Fibroblast of lung (primary cell): Measurements from ENCODE around the gene GTF3A.

ENCODE experiments used
- EZH2 ChIP-seq: IDR thresholded peaks from 2 replicates; pipeline ENCODE4 v1.5.1; 2012; ENCODE audit warnings: low read length, control low read depth, mild to moderate bottlenecking; ENCODE audit errors: missing control alignments
- TF ChIP-seq, protein P1 (sequence below), 2 donors: IDR thresholded peaks in 1 of 2; conservative IDR thresholded peaks in 1 of 2; 1 replicate in 1 of 2; 2 replicates in 1 of 2; pipeline ENCODE4 v1.5.1; 2011 to 2012; ENCODE audit warnings: low read length in 2 of 2, control low read depth in 1 of 2, inconsistent platforms in 1 of 2, low read depth in 1 of 2, mild to moderate bottlenecking in 1 of 2

- TF ChIP-seq, protein P1, sequence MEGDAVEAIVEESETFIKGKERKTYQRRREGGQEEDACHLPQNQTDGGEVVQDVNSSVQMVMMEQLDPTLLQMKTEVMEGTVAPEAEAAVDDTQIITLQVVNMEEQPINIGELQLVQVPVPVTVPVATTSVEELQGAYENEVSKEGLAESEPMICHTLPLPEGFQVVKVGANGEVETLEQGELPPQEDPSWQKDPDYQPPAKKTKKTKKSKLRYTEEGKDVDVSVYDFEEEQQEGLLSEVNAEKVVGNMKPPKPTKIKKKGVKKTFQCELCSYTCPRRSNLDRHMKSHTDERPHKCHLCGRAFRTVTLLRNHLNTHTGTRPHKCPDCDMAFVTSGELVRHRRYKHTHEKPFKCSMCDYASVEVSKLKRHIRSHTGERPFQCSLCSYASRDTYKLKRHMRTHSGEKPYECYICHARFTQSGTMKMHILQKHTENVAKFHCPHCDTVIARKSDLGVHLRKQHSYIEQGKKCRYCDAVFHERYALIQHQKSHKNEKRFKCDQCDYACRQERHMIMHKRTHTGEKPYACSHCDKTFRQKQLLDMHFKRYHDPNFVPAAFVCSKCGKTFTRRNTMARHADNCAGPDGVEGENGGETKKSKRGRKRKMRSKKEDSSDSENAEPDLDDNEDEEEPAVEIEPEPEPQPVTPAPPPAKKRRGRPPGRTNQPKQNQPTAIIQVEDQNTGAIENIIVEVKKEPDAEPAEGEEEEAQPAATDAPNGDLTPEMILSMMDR (conservative IDR thresholded peaks at IDR 0.05 in 1 of 2, IDR thresholded peaks at IDR 0.05 in 1 of 2; ENCODE audit: low read depth in 1 of 2, low read length in 2 of 2) = no peak
- no peak for TF ChIP-seq EZH2
These were observed 3.2 kb downstream of the GTF3A start for GRCh38 chr13:27427641-27428040.
